Smooth muscle cell (in vitro differentiated cells): ENCODE data around the gene LRP1-AS. TPM values are rescaled to one million over a fixed set of nuclear protein-coding genes. Genes with fewer than 3 reads are reported as not detected.

ENCODE experiments used
- DNase-seq: peaks from one replicate; lab custom pipeline; 2025; ENCODE audit not compliant: unreplicated experiment; lab: John Stamatoyannopoulos, UW
- H2AFZ ChIP-seq: fragments of 200-600 bp; sonication (generic); 2 replicates; pipeline ENCODE4 v1.6.0; 2016; ENCODE audit warnings: antibody characterized with exemption, low read depth, mild to moderate bottlenecking
- H3F3A ChIP-seq: fragments of 200-600 bp; sonication (generic); 2 replicates; pipeline ENCODE4 v1.6.0; 2017; ENCODE audit warnings: antibody characterized with exemption, low read depth
- H3K27ac ChIP-seq: fragments of 200-600 bp; sonication (generic); 2 replicates; pipeline ENCODE4 v1.5.1; 2016; ENCODE audit warnings: low read depth, mild to moderate bottlenecking
- H3K27me3 ChIP-seq: fragments of 200-600 bp; sonication (generic); 2 replicates; pipeline ENCODE4 v1.6.1; 2016; ENCODE audit warnings: low read depth, mild to moderate bottlenecking
- H3K36me3 ChIP-seq: fragments of 200-600 bp; sonication (generic); 2 replicates; pipeline ENCODE4 v1.5.1; 2016; ENCODE audit warnings: low read depth
- H3K4me1 ChIP-seq: fragments of 200-600 bp; sonication (generic); 2 replicates; pipeline ENCODE4 v1.5.1; 2016; ENCODE audit warnings: low read depth
- H3K4me2 ChIP-seq: fragments of 200-600 bp; sonication (generic); 2 replicates; pipeline ENCODE4 v1.6.0; 2016; ENCODE audit warnings: mild to moderate bottlenecking
- H3K4me3 ChIP-seq: fragments of 200-600 bp; sonication (generic); 2 replicates; pipeline ENCODE4 v1.5.1; 2016; ENCODE audit warnings: mild to moderate bottlenecking
- H3K79me2 ChIP-seq: fragments of 200-600 bp; sonication (generic); 2 replicates; pipeline ENCODE4 v1.6.0; 2016; ENCODE audit warnings: low read depth, mild to moderate bottlenecking
- H3K9ac ChIP-seq: fragments of 200-600 bp; sonication (generic); 2 replicates; pipeline ENCODE4 v1.6.0; 2016; ENCODE audit warnings: low read depth
- H3K9me3 ChIP-seq: fragments of 200-600 bp; sonication (generic); replicated peaks from 2 replicates; pipeline ENCODE4 v1.5.1; 2016; ENCODE audit warnings: low read depth
- H4K20me1 ChIP-seq: fragments of 200-600 bp; sonication (generic); 2 replicates; pipeline ENCODE4 v1.6.0; 2016; ENCODE audit warnings: low read depth
- WGBS: methylation state at CpG from one replicate; pipeline ENCODE4 v1.1.7; 2016; ENCODE audit warnings: low lambda C conversion rate; 5-methylcytosine and 5-hydroxymethylcytosine counted together
- polyA plus RNA-seq: library from polyadenylated mRNA; unstranded; fragments of >200 nt; fragmentation: Nextera tagmentation; extraction: Ambion mirVana; gene quantifications from 2 replicates; pipeline ENCODE4 v1.2.1, GENCODE V29; 2016
- total RNA-seq: library from RNA; depleted of rRNA; stranded (reverse); fragments of >200 nt; gene quantifications from 2 replicates; pipeline ENCODE4 v1.2.3, GENCODE V29; 2014
- TF ChIP-seq, protein P1 (sequence below): fragments of 200-600 bp; sonication (generic); IDR thresholded peaks from 2 replicates; pipeline ENCODE4 v1.5.1; 2017; ENCODE audit warnings: borderline replicate concordance, mild to moderate bottlenecking, antibody characterized with exemption; ENCODE audit not compliant: insufficient read depth, poor library complexity, severe bottlenecking

The LRP1-AS gene
- total and polyA plus RNA-seq, 2 experiments from 2014 or later = not detected

DNA sequence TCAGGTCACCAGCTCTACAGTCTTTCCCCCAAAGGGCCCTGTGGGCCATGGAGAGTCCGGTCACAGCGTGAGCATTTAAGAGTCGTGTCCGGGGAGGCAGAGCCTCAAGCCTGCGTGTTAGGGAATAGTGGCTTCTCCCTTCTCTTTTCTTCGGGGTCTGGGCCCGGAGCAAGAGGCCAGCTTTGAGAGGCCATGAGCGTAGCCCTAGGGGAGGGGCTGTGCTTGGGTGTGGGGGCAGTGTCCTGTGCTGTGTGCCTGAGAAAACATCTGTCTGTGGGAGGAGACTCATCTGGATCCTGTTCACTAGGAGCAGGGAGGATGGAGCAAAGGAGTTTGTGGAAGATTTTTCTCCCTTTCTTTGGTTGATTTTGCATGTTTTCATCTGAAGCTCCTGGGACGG, 5.3 kb downstream of the LRP1-AS start:
- TF ChIP-seq, protein P1, sequence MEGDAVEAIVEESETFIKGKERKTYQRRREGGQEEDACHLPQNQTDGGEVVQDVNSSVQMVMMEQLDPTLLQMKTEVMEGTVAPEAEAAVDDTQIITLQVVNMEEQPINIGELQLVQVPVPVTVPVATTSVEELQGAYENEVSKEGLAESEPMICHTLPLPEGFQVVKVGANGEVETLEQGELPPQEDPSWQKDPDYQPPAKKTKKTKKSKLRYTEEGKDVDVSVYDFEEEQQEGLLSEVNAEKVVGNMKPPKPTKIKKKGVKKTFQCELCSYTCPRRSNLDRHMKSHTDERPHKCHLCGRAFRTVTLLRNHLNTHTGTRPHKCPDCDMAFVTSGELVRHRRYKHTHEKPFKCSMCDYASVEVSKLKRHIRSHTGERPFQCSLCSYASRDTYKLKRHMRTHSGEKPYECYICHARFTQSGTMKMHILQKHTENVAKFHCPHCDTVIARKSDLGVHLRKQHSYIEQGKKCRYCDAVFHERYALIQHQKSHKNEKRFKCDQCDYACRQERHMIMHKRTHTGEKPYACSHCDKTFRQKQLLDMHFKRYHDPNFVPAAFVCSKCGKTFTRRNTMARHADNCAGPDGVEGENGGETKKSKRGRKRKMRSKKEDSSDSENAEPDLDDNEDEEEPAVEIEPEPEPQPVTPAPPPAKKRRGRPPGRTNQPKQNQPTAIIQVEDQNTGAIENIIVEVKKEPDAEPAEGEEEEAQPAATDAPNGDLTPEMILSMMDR = no peak
- no peak overlapping the region for H3K4me2 ChIP-seq
- peaks cover 45% of the 10 kb centered on the region for H3K79me2 ChIP-seq
- no peaks in the 10 kb centered on the region for H3K9me3 ChIP-seq
- no peak overlapping the region for H3K27ac ChIP-seq
- no peak for DNase-seq
- H3K36me3 ChIP-seq = peaks cover 6% of the 10 kb centered on the region
- H3K4me3 ChIP-seq = no peak overlapping the region
- WGBS = 95% methylated on average over 9 of the region's 9 CpGs
- peaks cover 100% of the 10 kb centered on the region for H4K20me1 ChIP-seq
- no peak overlapping the region for H3K9ac ChIP-seq
- peaks cover 15% of the 10 kb centered on the region for H3F3A ChIP-seq
- H2AFZ ChIP-seq = no peak overlapping the region
- H3K27me3 ChIP-seq = no peaks in the 10 kb centered on the region
- H3K4me1 ChIP-seq = no peaks in the 10 kb centered on the region

DNA sequence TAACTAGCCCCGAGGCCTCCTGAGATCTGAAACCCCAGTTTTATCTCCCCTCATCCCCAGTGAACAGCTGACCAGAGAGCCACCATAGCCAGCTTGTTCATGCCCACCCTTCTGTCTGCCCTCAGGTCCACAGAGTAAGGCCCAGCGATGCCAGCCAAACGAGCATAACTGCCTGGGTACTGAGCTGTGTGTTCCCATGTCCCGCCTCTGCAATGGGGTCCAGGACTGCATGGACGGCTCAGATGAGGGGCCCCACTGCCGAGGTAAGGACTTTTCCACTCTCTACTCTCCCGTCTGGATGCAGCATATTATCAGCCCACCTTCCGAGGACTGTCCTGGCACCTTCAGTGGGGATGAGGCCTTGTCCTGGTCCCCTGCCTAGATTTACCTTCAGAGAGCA, 6.2 kb downstream of the LRP1-AS start:
- no peak overlapping the region for H2AFZ ChIP-seq
- 90% methylated on average over 8 of the region's 8 CpGs for WGBS
- H3K27ac ChIP-seq = no peak overlapping the region
- peaks cover 100% of the 10 kb centered on the region for H4K20me1 ChIP-seq
- TF ChIP-seq, protein P1 = no peak
- peaks cover 6% of the 10 kb centered on the region for H3K36me3 ChIP-seq
- peaks cover 8% of the 10 kb centered on the region for H3F3A ChIP-seq
- no peak overlapping the region for H3K9ac ChIP-seq
- DNase-seq = no peak
- H3K27me3 ChIP-seq = no peaks in the 10 kb centered on the region
- no peaks in the 10 kb centered on the region for H3K4me1 ChIP-seq
- H3K4me2 ChIP-seq = no peak overlapping the region
- no peaks in the 10 kb centered on the region for H3K9me3 ChIP-seq
- peaks cover 54% of the 10 kb centered on the region for H3K79me2 ChIP-seq
- H3K4me3 ChIP-seq = no peak overlapping the region

DNA sequence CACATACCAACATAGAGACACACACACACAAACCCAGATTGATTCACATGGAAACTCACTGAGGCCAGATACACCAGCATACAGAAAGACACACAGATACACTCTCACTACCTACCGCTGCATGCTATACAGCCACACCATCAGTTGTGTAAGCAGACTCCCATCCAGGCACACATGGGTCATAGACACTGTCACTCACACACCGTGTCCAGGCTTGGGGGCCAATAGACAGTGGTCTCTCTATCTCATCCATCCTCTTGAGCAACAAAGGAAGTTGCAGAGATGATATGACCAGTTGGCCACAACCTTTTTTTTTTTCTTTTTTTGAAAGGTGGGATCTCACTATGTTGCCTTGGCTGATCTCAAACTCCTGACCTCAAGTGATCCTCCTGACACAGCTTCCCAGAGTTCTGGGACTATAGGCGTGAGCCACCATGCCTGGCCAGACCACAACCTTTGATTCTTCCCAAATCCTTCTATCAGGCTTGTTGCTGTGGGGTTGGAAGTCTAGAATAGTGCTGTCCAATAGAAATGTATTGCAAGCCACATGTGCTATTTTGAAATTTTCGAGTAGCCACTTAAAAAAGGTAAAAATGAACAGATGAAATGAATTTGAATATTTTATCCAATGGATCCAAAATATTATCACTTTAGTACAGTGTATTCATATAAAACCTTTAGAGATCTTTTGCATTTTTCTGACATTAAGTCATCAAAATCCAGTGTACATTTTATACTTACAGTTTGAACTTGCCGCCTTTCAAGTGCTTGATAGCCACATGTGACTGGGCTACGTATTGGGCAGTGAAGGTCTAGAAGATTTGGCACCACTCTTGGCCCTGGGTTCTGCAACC, 7.4 kb downstream of the LRP1-AS start:
- H3K4me2 ChIP-seq = no peak overlapping the region
- H3K9ac ChIP-seq = no peak overlapping the region
- 87% methylated on average over 6 of the region's 6 CpGs for WGBS
- TF ChIP-seq, protein P1 = no peak
- no peak overlapping the region for H2AFZ ChIP-seq
- H3K79me2 ChIP-seq = peaks cover 66% of the 10 kb centered on the region
- H3K36me3 ChIP-seq = peaks cover 6% of the 10 kb centered on the region
- peaks cover 100% of the 10 kb centered on the region for H4K20me1 ChIP-seq
- peaks cover 4% of the 10 kb centered on the region for H3F3A ChIP-seq
- peaks cover 9% of the 10 kb centered on the region for H3K4me1 ChIP-seq
- H3K9me3 ChIP-seq = no peaks in the 10 kb centered on the region
- no peak for DNase-seq
- no peak overlapping the region for H3K27ac ChIP-seq
- no peaks in the 10 kb centered on the region for H3K27me3 ChIP-seq
- H3K4me3 ChIP-seq = no peak overlapping the region
